BE2C (cell line): ENCODE results near the gene CFB.
A peak's percentile ranks its signal among the peaks of the same experiment; 100 is the strongest.
"Not testable (repeated sequence)": the region's sequence is repeated elsewhere in the genome, so short reads cannot be mapped to it uniquely, and the experiment has no call there.

Experiments used
- DNase-seq: peaks from one replicate; pipeline ENCODE4 v3.0.0-alpha.2; 2020
- H3K27me3 ChIP-seq: fragments of 250-450 bp; sonication (Bioruptor Pico); 2 replicates; pipeline ENCODE4 v1.5.1; 2020; ENCODE audit warnings: mild to moderate bottlenecking
- H3K36me3 ChIP-seq: fragments of 250-450 bp; sonication (Bioruptor Pico); 2 replicates; pipeline ENCODE4 v1.5.1; 2020; ENCODE audit warnings: mild to moderate bottlenecking
- H3K4me1 ChIP-seq: fragments of 250-450 bp; sonication (Bioruptor Pico); 2 replicates; pipeline ENCODE4 v1.5.1; 2020
- H3K4me3 ChIP-seq: 2 replicates; pipeline ENCODE4 v1.5.1; 2011; ENCODE audit warnings: low read depth, low read length
- H3K9me3 ChIP-seq: fragments of 250-450 bp; sonication (Bioruptor Pico); 2 replicates; pipeline ENCODE4 v1.5.1; 2020
- TF ChIP-seq, protein P1 (sequence below): IDR thresholded peaks from 2 replicates; pipeline ENCODE4 v1.5.1; 2012; ENCODE audit warnings: mild to moderate bottlenecking, low read depth, low read length

CFB gene

DNA sequence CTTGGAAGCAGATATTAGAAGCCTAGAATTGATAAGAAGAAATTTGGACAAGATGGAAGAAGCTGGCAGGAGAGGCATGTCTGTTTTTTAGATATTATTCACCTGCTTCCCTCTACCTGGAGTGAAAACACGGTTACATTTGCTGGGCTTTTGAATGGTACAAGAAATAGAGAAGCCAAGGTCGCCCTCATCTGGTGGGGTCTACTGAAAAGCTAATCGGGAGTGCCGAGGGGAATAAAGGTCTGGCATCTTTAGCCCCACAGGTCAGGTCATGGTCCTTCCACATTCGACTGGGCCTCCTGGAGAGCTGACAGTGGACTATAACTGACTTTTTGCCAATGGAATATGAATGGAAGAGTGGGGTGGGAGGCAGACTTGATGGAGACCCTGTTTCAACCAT is 23.0 kb upstream of the CFB start:
- H3K9me3 ChIP-seq, result no peaks in the 10 kb centered on the region
- no peaks in the 10 kb centered on the region for H3K4me1 ChIP-seq
- no peak overlapping the region for H3K4me3 ChIP-seq
- no peak for DNase-seq
- TF ChIP-seq, protein P1, sequence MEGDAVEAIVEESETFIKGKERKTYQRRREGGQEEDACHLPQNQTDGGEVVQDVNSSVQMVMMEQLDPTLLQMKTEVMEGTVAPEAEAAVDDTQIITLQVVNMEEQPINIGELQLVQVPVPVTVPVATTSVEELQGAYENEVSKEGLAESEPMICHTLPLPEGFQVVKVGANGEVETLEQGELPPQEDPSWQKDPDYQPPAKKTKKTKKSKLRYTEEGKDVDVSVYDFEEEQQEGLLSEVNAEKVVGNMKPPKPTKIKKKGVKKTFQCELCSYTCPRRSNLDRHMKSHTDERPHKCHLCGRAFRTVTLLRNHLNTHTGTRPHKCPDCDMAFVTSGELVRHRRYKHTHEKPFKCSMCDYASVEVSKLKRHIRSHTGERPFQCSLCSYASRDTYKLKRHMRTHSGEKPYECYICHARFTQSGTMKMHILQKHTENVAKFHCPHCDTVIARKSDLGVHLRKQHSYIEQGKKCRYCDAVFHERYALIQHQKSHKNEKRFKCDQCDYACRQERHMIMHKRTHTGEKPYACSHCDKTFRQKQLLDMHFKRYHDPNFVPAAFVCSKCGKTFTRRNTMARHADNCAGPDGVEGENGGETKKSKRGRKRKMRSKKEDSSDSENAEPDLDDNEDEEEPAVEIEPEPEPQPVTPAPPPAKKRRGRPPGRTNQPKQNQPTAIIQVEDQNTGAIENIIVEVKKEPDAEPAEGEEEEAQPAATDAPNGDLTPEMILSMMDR, result peak; percentile 37
- no peaks in the 10 kb centered on the region for H3K36me3 ChIP-seq
- no peaks in the 10 kb centered on the region for H3K27me3 ChIP-seq

- Histone ChIP-seq H3K4me3 (no peak within 1 kb of the TSS), H3K9me3 (no peaks in the 10 kb centered on the region; the same call in 1 of the 2 replicates)
- DNase-seq, result no peak
Measured at GRCh38 chr6:31927242-31927862, 18.5 kb upstream of the CFB start, which contains the start of gene C2. Gene C2, plus strand, starts transcription at chr6:31927717. Its CDS starts 36 bp downstream, at chr6:31927753.

GRCh38 chr6:31927863-31928671 is 17.8 kb upstream of the CFB start:
- no peak for DNase-seq
- no peak overlapping the region for H3K4me3 ChIP-seq

More at GRCh38 chr6:31927242-31927862, 18.5 kb upstream of the CFB start, which contains the start of gene C2:
- TF ChIP-seq, protein P1, result no peak
- Histone ChIP-seq H3K36me3 (no peaks in the 10 kb centered on the region), H3K27me3 (no peaks in the 10 kb centered on the region), H3K4me1 (no peaks in the 10 kb centered on the region)

GRCh38 chr6:31928672-31928939 is 17.3 kb upstream of the CFB start:
- TF ChIP-seq, protein P1, result no peak
- no peaks in the 10 kb centered on the region; the same call in 1 of the 2 replicates for H3K9me3 ChIP-seq
- H3K36me3 ChIP-seq, result no peaks in the 10 kb centered on the region

More at GRCh38 chr6:31927863-31928671, 17.8 kb upstream of the CFB start:
- Histone ChIP-seq H3K4me1 (no peaks in the 10 kb centered on the region), H3K27me3 (no peaks in the 10 kb centered on the region), H3K36me3 (no peaks in the 10 kb centered on the region), H3K9me3 (no peaks in the 10 kb centered on the region; the same call in 1 of the 2 replicates)
- TF ChIP-seq, protein P1, result no peak

GRCh38 chr6:31930962-31931361 is 14.9 kb upstream of the CFB start:
- no peak for DNase-seq
- no peaks in the 10 kb centered on the region for H3K27me3 ChIP-seq
- no peaks in the 10 kb centered on the region for H3K4me1 ChIP-seq
- H3K4me3 ChIP-seq, result no peak overlapping the region
- TF ChIP-seq, protein P1, result no peak
- no peaks in the 10 kb centered on the region for H3K36me3 ChIP-seq
- no peaks in the 10 kb centered on the region; the same call in 1 of the 2 replicates for H3K9me3 ChIP-seq

More at GRCh38 chr6:31928672-31928939, 17.3 kb upstream of the CFB start:
- H3K4me1 ChIP-seq, result no peaks in the 10 kb centered on the region
- DNase-seq, result no peak
- no peak overlapping the region for H3K4me3 ChIP-seq
- no peaks in the 10 kb centered on the region for H3K27me3 ChIP-seq

- not testable (repeated sequence) for H3K4me3 ChIP-seq, H3K27me3 ChIP-seq, H3K4me1 ChIP-seq, H3K36me3 ChIP-seq, DNase-seq, H3K9me3 ChIP-seq
Measured at GRCh38 chr6:31932137-31932536, 13.8 kb upstream of the CFB start.
